Activated B cell treated with CpG ODN at 0.5 μM for 24 hours (primary cell): Measurements from ENCODE around the gene SLK. TPM values are rescaled to one million over a fixed set of nuclear protein-coding genes. Genes with fewer than 3 reads are reported as not detected.

Experiments
- ATAC-seq: fragments of 200-7000 bp; cut with Tn5 transposase; one replicate; pipeline ENCODE4 v1.10.0; 2021; ENCODE audit warnings: low read depth, mild to moderate bottlenecking, moderate library complexity
- CTCF ChIA-PET: fragments of 350-600 bp; sonication (Branson Sonifier 250); formaldehyde crosslinking; loops from one replicate; lab custom pipeline; 2021; ENCODE audit warnings: antibody characterized with exemption; lab: Charles Lee
- POLR2A ChIA-PET: fragments of 350-600 bp; sonication (Branson Sonifier 250); formaldehyde crosslinking; loops from one replicate; lab custom pipeline; 2021; ENCODE audit warnings: antibody characterized with exemption; lab: Charles Lee
- DNase-seq: peaks from one replicate; pipeline ENCODE4 v3.0.0; 2022
- H3K27ac Mint-ChIP-seq: one replicate; pipeline ENCODE4 v1.8.0; 2020; ENCODE audit warnings: mixed read lengths
- H3K27me3 Mint-ChIP-seq: one replicate; pipeline ENCODE4 v1.8.0; 2021; ENCODE audit warnings: mixed read lengths
- H3K36me3 Mint-ChIP-seq: one replicate; pipeline ENCODE4 v1.8.0; 2021; ENCODE audit warnings: low read depth, mixed read lengths
- H3K4me1 Mint-ChIP-seq: one replicate; pipeline ENCODE4 v1.8.0; 2021; ENCODE audit warnings: mixed read lengths
- H3K4me3 Mint-ChIP-seq: one replicate; pipeline ENCODE4 v1.8.0; 2020; ENCODE audit warnings: mild to moderate bottlenecking, mixed read lengths
- H3K9me3 Mint-ChIP-seq: one replicate; pipeline ENCODE4 v1.8.0; 2020; ENCODE audit warnings: mixed read lengths
- intact Hi-C: fragments of 100-400 bp; cut with micrococcal nuclease; formaldehyde crosslinking; loops from one replicate; pipeline ENCODE4 v1.15.1; 2024
- total RNA-seq: library from RNA; stranded (reverse); gene quantifications from 2 replicates; pipeline ENCODE4 v1.2.3, GENCODE V29; 2022
- TF ChIP-seq, protein P1 (sequence below): fragments of 200-600 bp; IDR thresholded peaks from one replicate; pipeline ENCODE4 v1.8.0; 2022; ENCODE audit warnings: antibody characterized with exemption, mild to moderate bottlenecking

The SLK gene
- total RNA-seq, 1 donor from 2014 or later, result 14.0 TPM

- CTCF ChIA-PET, result no interaction called here
- intact Hi-C loops, result no loop called here
Observed at GRCh38 chr10:104043185-104043830, 76.4 kb downstream of the SLK start.

GRCh38 chr10:104043854-104044253, 76.9 kb downstream of the SLK start:
- Mint-ChIP-seq H3K4me1 (no peaks in the 10 kb centered on the region), H3K27ac (no peak overlapping the region), H3K27me3 (peaks cover 8% of the 10 kb centered on the region), H3K36me3 (no peaks in the 10 kb centered on the region), H3K9me3 (no peaks in the 10 kb centered on the region), H3K4me3 (no peak overlapping the region)
- CTCF ChIA-PET, result no interaction called here
- POLR2A ChIA-PET, result no interaction called here
- TF ChIP-seq, protein P1, sequence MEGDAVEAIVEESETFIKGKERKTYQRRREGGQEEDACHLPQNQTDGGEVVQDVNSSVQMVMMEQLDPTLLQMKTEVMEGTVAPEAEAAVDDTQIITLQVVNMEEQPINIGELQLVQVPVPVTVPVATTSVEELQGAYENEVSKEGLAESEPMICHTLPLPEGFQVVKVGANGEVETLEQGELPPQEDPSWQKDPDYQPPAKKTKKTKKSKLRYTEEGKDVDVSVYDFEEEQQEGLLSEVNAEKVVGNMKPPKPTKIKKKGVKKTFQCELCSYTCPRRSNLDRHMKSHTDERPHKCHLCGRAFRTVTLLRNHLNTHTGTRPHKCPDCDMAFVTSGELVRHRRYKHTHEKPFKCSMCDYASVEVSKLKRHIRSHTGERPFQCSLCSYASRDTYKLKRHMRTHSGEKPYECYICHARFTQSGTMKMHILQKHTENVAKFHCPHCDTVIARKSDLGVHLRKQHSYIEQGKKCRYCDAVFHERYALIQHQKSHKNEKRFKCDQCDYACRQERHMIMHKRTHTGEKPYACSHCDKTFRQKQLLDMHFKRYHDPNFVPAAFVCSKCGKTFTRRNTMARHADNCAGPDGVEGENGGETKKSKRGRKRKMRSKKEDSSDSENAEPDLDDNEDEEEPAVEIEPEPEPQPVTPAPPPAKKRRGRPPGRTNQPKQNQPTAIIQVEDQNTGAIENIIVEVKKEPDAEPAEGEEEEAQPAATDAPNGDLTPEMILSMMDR, result no peak
- DNase-seq (no peak), ATAC-seq (no peak)
- intact Hi-C loops, result no loop called here

More at GRCh38 chr10:104043185-104043830, 76.4 kb downstream of the SLK start:
- Mint-ChIP-seq H3K4me3 (no peak overlapping the region), H3K27ac (no peak overlapping the region), H3K9me3 (no peaks in the 10 kb centered on the region), H3K27me3 (peaks cover 3% of the 10 kb centered on the region), H3K36me3 (no peaks in the 10 kb centered on the region), H3K4me1 (no peaks in the 10 kb centered on the region)
- TF ChIP-seq, protein P1, result no peak
- POLR2A ChIA-PET, result no interaction called here
- DNase-seq, result no peak
- ATAC-seq, result no peak

DNA sequence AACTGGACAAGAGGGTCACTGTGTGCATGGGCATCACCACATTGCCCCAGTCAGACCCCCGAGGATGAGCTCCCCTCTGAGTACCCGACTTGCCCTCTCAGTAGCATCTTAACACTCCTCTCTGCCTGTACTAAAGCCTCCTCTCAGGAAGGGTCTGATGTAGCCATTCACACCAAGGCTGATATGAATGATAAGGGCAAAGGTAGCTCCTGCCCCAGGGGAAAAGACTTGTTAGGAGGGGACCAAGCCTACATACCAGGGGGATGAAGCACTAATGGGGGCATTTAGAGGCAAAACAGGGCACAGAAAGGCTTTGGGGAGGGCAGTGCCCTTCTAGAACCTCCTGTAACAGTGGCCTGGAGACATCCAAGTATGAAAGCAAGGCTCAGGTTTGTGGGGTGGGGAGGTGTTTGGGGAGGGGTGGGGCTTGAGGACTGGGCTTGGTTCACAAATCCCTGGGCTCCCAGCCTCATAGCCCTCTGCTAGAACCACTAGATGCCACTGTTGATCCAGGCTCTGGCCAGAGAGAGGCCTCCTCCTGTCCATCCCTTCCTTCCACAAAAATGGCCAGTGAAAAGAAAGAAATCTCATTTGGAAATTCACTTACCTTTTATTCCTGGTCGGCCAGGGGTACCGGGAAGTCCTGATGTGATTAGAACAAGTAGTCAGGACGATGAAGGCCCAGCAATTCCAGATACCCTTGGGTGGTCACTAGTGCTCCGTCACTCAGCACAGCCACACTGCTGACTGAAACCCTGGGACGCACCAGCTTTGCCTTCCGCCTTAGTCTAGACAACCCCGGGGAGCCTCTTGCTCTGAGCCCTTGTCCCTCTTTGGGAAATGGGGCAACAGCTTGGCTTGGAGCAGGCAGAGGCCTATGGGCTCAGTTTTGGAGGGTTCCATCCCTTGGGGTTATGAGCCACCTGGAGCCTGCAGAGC, 78.5 kb downstream of the SLK start:
- Mint-ChIP-seq H3K4me1 (no peaks in the 10 kb centered on the region), H3K9me3 (no peaks in the 10 kb centered on the region), H3K36me3 (no peaks in the 10 kb centered on the region), H3K27ac (no peak overlapping the region), H3K27me3 (peaks cover 8% of the 10 kb centered on the region), H3K4me3 (no peak overlapping the region)
- POLR2A ChIA-PET, result no interaction called here
- CTCF ChIA-PET, result interaction anchor here (1.0 kb wide), 1 partner anchor 76 kb away, joined by 3 read pairs; the partner anchor contains the start of gene SFR1
- DNase-seq (no peak), ATAC-seq (no peak)
- TF ChIP-seq, protein P1, result no peak
- intact Hi-C loops, result loop anchor here (5.0 kb wide), 1 partner anchor 162 kb away; no protein-coding TSS in a partner anchor

DNA sequence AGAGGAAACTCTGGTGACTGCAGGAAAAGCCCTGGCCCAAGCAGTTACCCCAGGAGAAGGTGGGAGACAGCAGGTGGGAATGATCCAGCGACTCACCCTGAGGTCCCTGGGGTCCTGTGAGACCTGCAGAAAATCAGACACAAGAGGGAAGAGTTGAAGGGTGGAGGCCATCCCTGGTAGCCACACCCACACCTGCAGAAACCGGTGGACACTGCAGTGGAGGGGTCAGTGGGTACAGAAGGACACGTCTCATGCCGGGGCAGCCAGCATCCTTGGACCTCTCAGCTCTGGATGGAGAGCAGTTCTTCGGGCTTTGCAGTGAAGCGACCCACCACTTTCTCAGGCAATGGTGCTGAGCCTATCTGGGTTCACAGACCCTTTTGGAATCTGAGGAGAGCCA, 79.7 kb downstream of the SLK start:
- TF ChIP-seq, protein P1, result no peak
- Mint-ChIP-seq H3K27me3 (peaks cover 8% of the 10 kb centered on the region), H3K9me3 (no peaks in the 10 kb centered on the region), H3K27ac (no peak overlapping the region), H3K4me1 (no peaks in the 10 kb centered on the region), H3K36me3 (no peaks in the 10 kb centered on the region), H3K4me3 (no peak overlapping the region)
- ATAC-seq (no peak), DNase-seq (no peak)
- ChIA-PET CTCF (no interaction called here), POLR2A (no interaction called here)
- intact Hi-C loops, result loop anchor here (5.0 kb wide), 1 partner anchor 161 kb away; no protein-coding TSS in a partner anchor
